Caco-2 (cell line): ENCODE data around the gene BRCC3. TPM values are rescaled to one million over a fixed set of nuclear protein-coding genes. Genes with fewer than 3 reads are reported as not detected.

Experiments
- BruUV-seq: library from RNA; stranded (reverse); fragments of 400-500 nt; replicated peaks from 2 replicates; lab custom pipeline; 2021; lab: Mats Ljungman, UMichigan
- CTCF ChIA-PET: fragments of 300-600 bp; sonication (Branson Sonifier 250); formaldehyde crosslinking; loops from one replicate; lab custom pipeline; 2022; ENCODE audit warnings: antibody characterized with exemption; lab: Charles Lee
- POLR2A ChIA-PET: fragments of 300-600 bp; sonication (Branson Sonifier 250); formaldehyde crosslinking; loops from one replicate; lab custom pipeline; 2022; ENCODE audit warnings: antibody characterized with exemption; lab: Charles Lee
- DNase-seq, 2 experiments: peaks; one replicate each; pipeline versions ENCODE4 v3.0.0 to v3.0.0-alpha.2; 2020 to 2022
- H3K27me3 ChIP-seq: replicated peaks from 2 replicates; pipeline ENCODE4 v1.6.0; 2011; ENCODE audit warnings: low read length; ENCODE audit not compliant: control insufficient read depth, insufficient read depth
- H3K36me3 ChIP-seq: 2 replicates; pipeline ENCODE4 v1.5.1; 2011; ENCODE audit warnings: low read length; ENCODE audit not compliant: control insufficient read depth, insufficient read depth
- H3K4me1 ChIP-seq: fragments of 250-450 bp; sonication (Bioruptor Pico); 2 replicates; pipeline ENCODE4 v1.5.1; 2020; ENCODE audit warnings: mild to moderate bottlenecking
- H3K4me3 ChIP-seq: 2 replicates; pipeline ENCODE4 v1.5.1; 2011; ENCODE audit warnings: low read depth, mild to moderate bottlenecking, control low read depth, low read length
- H3K9me3 ChIP-seq: fragments of 250-450 bp; sonication (Bioruptor Pico); 2 replicates; pipeline ENCODE4 v1.5.1; 2020; ENCODE audit warnings: mild to moderate bottlenecking, moderate library complexity
- H3K27ac Mint-ChIP-seq: one replicate; pipeline ENCODE4 v1.8.0; 2022; ENCODE audit warnings: mixed read lengths; ENCODE audit not compliant: unreplicated experiment
- H3K27me3 Mint-ChIP-seq: one replicate; pipeline ENCODE4 v1.8.0; 2022; ENCODE audit warnings: mixed read lengths; ENCODE audit not compliant: insufficient read depth, unreplicated experiment
- H3K36me3 Mint-ChIP-seq: one replicate; pipeline ENCODE4 v1.8.0; 2022; ENCODE audit warnings: mild to moderate bottlenecking, mixed read lengths; ENCODE audit not compliant: insufficient read depth, unreplicated experiment
- H3K4me1 Mint-ChIP-seq: one replicate; pipeline ENCODE4 v1.8.0; 2022; ENCODE audit warnings: low read depth, mixed read lengths; ENCODE audit not compliant: unreplicated experiment
- H3K4me3 Mint-ChIP-seq: one replicate; pipeline ENCODE4 v1.8.0; 2022; ENCODE audit warnings: mild to moderate bottlenecking, moderate library complexity, mixed read lengths; ENCODE audit not compliant: unreplicated experiment
- H3K9me3 Mint-ChIP-seq: one replicate; pipeline ENCODE4 v1.8.0; 2022; ENCODE audit warnings: mixed read lengths; ENCODE audit not compliant: unreplicated experiment
- intact Hi-C: fragments of 100-400 bp; cut with micrococcal nuclease; formaldehyde crosslinking; loops from one replicate; pipeline ENCODE4 v1.10.0; 2022; ENCODE audit not compliant: unreplicated experiment
- total RNA-seq: library from RNA; stranded (reverse); gene quantifications from 2 replicates; pipeline ENCODE4 v1.2.3, GENCODE V29; 2022
- TF ChIP-seq, protein P1 (sequence below), 2 experiments: fragments of 200-600 bp in 1 of 2; IDR thresholded peaks; 1 replicate in 1 of 2; 2 replicates in 1 of 2; pipeline versions ENCODE4 v1.5.1 to v1.8.0; 2011 to 2022; ENCODE audit warnings: antibody characterized with exemption in 1 of 2, control low read depth in 1 of 2, inconsistent platforms in 1 of 2, low read depth in 1 of 2, low read length in 1 of 2, mild to moderate bottlenecking in 1 of 2, moderate library complexity in 1 of 2; ENCODE audit not compliant: insufficient read depth in 1 of 2, severe bottlenecking in 1 of 2, unreplicated experiment in 1 of 2

Gene BRCC3
- total RNA-seq, 1 experiment from 2014 or later: 30.4 TPM

GRCh38 chrX:155046811-155047528 is 24.3 kb upstream of the BRCC3 start:
- no peak overlapping the region for H3K4me3 Mint-ChIP-seq
- TF ChIP-seq, protein P1, sequence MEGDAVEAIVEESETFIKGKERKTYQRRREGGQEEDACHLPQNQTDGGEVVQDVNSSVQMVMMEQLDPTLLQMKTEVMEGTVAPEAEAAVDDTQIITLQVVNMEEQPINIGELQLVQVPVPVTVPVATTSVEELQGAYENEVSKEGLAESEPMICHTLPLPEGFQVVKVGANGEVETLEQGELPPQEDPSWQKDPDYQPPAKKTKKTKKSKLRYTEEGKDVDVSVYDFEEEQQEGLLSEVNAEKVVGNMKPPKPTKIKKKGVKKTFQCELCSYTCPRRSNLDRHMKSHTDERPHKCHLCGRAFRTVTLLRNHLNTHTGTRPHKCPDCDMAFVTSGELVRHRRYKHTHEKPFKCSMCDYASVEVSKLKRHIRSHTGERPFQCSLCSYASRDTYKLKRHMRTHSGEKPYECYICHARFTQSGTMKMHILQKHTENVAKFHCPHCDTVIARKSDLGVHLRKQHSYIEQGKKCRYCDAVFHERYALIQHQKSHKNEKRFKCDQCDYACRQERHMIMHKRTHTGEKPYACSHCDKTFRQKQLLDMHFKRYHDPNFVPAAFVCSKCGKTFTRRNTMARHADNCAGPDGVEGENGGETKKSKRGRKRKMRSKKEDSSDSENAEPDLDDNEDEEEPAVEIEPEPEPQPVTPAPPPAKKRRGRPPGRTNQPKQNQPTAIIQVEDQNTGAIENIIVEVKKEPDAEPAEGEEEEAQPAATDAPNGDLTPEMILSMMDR (IDR thresholded peaks at IDR 0.05; ENCODE audit: insufficient read depth in 1 of 2, low read depth in 1 of 2, low read length in 1 of 2, severe bottlenecking in 1 of 2, unreplicated experiment in 1 of 2): no peak
- Histone ChIP-seq H3K4me3 (no peak overlapping the region), H3K9me3 (no peaks in the 10 kb centered on the region), H3K27me3 (no peaks in the 10 kb centered on the region), H3K4me1 (no peaks in the 10 kb centered on the region), H3K36me3 (no peaks in the 10 kb centered on the region)
- H3K36me3 Mint-ChIP-seq: peaks cover 6% of the 10 kb centered on the region
- H3K27ac Mint-ChIP-seq: no peak overlapping the region
- no peaks in the 10 kb centered on the region for H3K9me3 Mint-ChIP-seq
- no peaks in the 10 kb centered on the region for H3K27me3 Mint-ChIP-seq
- no peak for DNase-seq
- no TSS peak for BruUV-seq
- no peaks in the 10 kb centered on the region for H3K4me1 Mint-ChIP-seq
- intact Hi-C loops: no loop called here
- ChIA-PET POLR2A (no interaction called here), CTCF (interaction anchor here (0.7 kb wide), 1 partner anchor 344 kb away, joined by 4 read pairs; no protein-coding TSS in a partner anchor)

- no TSS peak for BruUV-seq
- TF ChIP-seq, protein P1 (IDR thresholded peaks at IDR 0.05; ENCODE audit: insufficient read depth in 1 of 2, low read depth in 1 of 2, low read length in 1 of 2, severe bottlenecking in 1 of 2, unreplicated experiment in 1 of 2): peak; percentile 37 to 57
- CTCF ChIA-PET: interaction anchor here (0.8 kb wide), 1 partner anchor 13 kb away, joined by 3 read pairs; no protein-coding TSS in a partner anchor
- Histone ChIP-seq H3K36me3 (no peaks in the 10 kb centered on the region), H3K4me1 (no peaks in the 10 kb centered on the region), H3K4me3 (no peak overlapping the region), H3K27me3 (no peaks in the 10 kb centered on the region), H3K9me3 (no peaks in the 10 kb centered on the region)
- H3K4me3 Mint-ChIP-seq: no peak overlapping the region
- POLR2A ChIA-PET: no interaction called here
- H3K27ac Mint-ChIP-seq: no peak overlapping the region
- DNase-seq: peak; percentile 45 to 51
- H3K36me3 Mint-ChIP-seq: peaks cover 4% of the 10 kb centered on the region
- no peaks in the 10 kb centered on the region for H3K4me1 Mint-ChIP-seq
- H3K9me3 Mint-ChIP-seq: no peaks in the 10 kb centered on the region
- no peaks in the 10 kb centered on the region for H3K27me3 Mint-ChIP-seq
- intact Hi-C loops: no loop called here
These were observed 22.2 kb upstream of the BRCC3 start for GRCh38 chrX:155048977-155049619.

DNA sequence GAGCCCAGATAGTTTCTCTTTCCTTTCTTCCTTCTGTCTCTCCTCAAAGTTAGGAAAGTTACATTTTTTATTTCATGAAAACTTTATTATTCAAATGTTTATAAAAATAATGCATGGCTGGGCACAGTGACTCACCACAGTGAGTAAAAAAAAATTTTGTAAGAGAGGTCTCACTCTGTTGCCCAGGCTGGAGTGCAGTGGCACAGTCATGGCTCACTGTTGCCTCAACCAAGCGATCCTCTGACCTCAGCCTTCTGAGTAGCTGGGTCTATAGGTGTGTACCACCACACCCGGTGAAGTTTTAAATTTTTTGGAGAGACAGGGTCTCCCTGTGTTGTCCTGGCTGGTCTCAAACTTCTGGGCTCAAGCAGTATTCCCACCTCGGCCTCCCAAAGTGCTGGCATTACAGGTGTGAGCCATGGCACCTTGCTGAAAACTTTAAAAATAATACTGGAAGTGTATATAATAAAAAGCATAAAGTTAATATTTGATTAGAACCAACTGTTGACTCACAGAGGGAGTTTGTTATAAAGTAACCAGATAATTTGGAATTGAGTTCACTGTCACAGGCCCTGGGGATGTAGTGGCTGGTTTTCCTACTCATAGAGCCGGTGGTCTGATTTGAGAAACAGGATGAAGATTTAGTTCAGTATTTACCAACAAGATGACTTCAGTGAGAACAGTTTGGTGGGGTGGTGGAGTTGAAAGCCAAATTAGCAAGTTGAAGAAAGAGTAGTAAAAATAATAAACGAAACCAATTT is 18.4 kb upstream of the BRCC3 start:
- H3K27me3 ChIP-seq: no peaks in the 10 kb centered on the region
- Mint-ChIP-seq H3K4me3 (no peak overlapping the region), H3K27ac (no peak overlapping the region), H3K27me3 (no peaks in the 10 kb centered on the region), H3K4me1 (no peaks in the 10 kb centered on the region), H3K9me3 (no peaks in the 10 kb centered on the region), H3K36me3 (no peaks in the 10 kb centered on the region)
- BruUV-seq: no TSS peak
- H3K9me3 ChIP-seq: no peaks in the 10 kb centered on the region
- H3K4me1 ChIP-seq: no peaks in the 10 kb centered on the region
- H3K36me3 ChIP-seq: no peaks in the 10 kb centered on the region
- ChIA-PET POLR2A (no interaction called here), CTCF (no interaction called here)
- no peak for DNase-seq
- TF ChIP-seq, protein P1 (IDR thresholded peaks at IDR 0.05; ENCODE audit: insufficient read depth in 1 of 2, low read depth in 1 of 2, low read length in 1 of 2, severe bottlenecking in 1 of 2, unreplicated experiment in 1 of 2): no peak
- H3K4me3 ChIP-seq: no peak overlapping the region
- intact Hi-C loops: no loop called here
